HG03457 (cell line): Measurements from ENCODE around the gene NFATC2IP.
"Not testable (repeated sequence)": the region's sequence is repeated elsewhere in the genome, so short reads cannot be mapped to it uniquely, and the experiment has no call there.

Experiments used
- ATAC-seq: cut with Tn5 transposase; IDR thresholded peaks from one replicate; pipeline ENCODE4 v1.9.1; 2021; ENCODE audit warnings: moderate number of reproducible peaks; ENCODE audit not compliant: unreplicated experiment

NFATC2IP gene

GRCh38 chr16:28990375-28991040, 39.8 kb downstream of the NFATC2IP start:
- no peak for ATAC-seq

DNA sequence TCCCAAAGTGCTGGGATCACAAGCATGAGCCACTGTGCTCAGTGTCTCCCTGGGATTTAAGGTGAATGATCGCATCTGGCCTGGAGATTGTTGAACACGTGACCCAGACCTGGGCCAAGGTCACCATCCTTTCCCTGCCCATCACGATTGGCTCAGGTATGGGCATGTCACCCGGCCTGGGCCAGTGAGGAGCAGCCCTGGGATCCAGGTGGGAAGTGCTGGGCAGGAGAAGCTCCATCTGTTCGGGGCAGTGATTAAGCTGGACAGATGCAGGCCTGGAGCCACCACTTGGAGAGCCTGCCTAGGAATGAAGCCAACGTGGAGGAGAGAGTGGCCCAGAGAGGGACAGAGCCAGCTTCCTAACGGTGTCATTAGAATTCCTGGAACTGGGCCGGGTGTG, 41.0 kb downstream of the NFATC2IP start:
- no peak for ATAC-seq

- ATAC-seq: no peak
Observed at GRCh38 chr16:28992496-28992895, 41.8 kb downstream of the NFATC2IP start.

DNA sequence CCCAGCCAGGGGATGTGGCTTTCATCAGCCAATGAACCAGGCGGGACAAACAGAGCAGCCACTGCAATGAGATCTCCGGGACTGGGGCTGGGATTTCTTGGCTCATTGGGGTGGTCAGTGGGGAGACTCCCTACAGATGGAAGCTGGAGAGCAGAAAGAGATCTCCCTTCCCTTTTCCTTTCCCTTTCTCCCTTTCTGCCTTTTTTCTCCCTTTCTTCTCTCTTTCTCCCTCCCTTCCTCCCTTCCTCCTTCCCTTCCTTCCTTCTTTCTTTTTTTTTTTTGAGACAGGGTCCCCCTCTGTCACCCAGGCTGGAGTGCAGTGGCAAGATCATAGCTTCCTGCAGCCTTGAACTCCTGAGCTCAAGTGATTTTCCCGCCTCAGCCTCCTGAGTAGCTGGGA, 48.1 kb downstream of the NFATC2IP start:
- ATAC-seq: no peak

DNA sequence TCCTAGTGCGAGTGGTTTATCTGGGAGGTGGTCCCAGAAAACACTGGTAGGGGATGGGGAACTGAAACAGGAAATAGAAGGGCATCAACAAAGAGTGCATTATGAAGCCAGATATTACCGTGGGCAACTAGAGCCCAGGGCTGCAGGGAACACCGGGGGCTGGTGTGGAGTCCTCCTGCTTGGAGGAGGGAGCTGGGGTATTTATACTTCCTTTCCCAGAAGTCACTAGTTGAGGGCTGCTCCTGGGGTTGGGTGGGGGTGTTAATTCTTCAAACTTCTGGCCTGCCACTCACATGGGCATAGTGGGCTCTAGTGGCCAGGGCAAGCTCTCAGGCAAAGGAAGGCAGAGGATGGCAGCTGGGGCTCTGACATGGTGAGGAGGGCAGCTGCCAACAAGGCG, 48.8 kb downstream of the NFATC2IP start:
- ATAC-seq: no peak

DNA sequence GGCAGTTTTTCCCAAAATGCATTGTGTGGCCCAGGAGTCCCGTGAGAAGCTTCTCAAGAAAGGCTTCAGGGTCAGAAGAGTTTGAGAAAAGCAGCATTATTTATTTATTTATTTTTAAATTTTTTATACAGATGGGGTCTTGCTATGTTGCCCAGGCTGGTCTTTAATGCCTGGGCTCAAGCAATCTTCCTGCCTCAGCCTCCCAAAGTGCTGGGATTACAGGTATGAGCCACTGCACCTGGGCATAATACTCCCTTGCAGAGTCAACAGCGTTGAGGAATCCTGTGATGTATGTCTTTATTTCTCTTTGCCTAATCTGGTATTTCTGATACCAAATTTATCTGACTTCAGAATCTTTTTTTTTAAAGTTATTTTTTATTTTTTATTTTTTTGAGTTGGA, 49.3 kb downstream of the NFATC2IP start:
- no peak for ATAC-seq

- ATAC-seq: not testable (repeated sequence)
Observed at GRCh38 chr16:29004496-29005139, 53.9 kb downstream of the NFATC2IP start.

- ATAC-seq: no peak
Observed at GRCh38 chr16:29007730-29008593, 57.2 kb downstream of the NFATC2IP start.

DNA sequence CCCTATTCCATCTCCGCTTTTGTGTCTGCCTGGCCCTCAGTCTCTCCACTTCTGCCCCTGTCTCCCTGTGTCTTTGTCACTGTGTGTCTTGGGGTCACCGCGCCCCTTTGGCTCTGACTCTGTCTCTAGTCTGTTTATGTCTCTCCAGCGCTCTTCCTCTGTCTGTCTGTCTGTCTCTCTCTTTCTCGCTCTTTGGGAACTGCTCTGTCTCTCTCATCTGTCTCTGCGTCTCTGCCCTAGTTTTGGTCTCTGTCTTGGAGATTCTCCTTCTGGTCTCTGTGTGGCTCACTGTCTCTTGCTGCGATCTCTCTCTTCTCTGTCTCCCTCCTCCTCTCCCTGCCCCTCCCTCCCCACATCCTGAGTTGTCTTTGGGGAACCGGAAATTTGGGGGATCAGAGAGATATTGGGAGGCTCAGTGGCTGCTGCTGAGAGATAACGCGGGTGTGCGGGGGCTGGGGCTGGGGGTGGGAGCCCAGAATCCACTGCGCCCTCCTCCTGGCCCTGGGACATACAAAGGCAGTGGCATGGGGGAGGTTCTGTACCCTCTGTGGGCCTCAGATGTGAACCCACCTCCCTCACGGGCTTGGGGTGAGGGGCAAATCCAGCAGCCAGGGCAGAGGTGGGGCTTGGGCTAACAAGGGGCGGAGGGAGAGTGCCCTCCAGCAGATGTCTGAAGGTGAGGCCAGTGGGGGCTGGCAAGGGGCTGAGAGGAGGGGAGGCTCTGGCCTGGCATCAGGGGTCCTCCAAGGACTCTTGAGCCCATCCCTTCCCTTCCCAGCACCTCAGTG, 58.5 kb downstream of the NFATC2IP start:
- ATAC-seq: no peak

- ATAC-seq: no peak
Observed at GRCh38 chr16:29009838-29010166, 59.1 kb downstream of the NFATC2IP start.

- ATAC-seq: no peak
Observed at GRCh38 chr16:29011112-29011511, 60.4 kb downstream of the NFATC2IP start.

DNA sequence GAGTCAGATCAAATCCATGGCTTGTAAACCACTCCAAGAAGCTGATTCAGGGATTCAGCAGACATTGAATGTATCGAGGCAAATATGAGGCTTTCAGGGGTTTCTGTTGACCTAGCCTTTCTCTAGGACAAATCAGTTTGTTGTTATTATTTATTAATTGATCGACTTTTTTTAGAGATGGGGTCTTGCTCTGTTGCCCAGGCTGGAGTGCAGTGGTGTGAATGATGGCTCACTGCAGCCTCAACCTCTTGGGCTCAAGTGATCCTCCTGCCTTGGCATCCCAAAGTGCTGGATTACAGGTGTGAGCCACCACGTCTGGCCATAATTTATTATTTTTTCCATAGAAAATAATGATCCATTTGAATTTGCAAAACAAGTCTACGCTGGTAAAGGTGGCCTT, 61.1 kb downstream of the NFATC2IP start:
- no peak for ATAC-seq

DNA sequence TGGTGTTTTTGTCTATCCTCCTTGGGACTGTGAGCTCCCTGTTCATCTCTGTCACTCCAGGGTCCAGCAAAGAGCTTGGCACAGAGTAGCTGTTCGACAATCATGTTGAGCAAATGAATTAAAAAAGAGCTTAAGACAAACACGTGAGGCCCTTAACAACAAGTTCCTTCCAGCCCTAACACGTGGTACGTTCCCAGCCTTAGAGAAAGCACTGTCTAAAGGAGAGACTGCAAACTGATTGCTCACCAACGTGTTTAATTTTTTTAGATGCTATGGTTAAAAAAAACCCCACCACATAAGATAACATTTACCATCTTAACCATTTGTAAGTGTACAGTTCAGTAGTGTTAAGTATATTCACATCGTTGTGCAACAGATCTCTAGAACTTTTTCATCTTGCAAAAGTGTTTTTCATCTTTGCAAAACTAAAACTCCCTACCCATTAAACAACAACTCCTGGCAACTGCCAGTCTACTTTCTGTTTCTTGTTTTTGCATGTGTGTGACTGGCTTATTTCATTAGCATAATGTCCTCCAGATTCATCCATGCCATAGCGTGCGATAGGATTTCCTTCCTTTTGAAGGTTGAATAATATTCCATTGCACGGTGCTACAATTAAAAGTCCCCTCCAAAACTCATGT, 62.3 kb downstream of the NFATC2IP start:
- ATAC-seq: no peak

- ATAC-seq: no peak
Observed at GRCh38 chr16:29014561-29015069, 63.9 kb downstream of the NFATC2IP start.
